GM23248 (cell line): ENCODE results near the gene TAPBP. TPM values are rescaled to one million over a fixed set of nuclear protein-coding genes. Genes with fewer than 3 reads are reported as not detected.
"Not testable (repeated sequence)": the region's sequence is repeated elsewhere in the genome, so short reads cannot be mapped to it uniquely, and the experiment has no call there.

Experiments
- DNase-seq: peaks from one replicate; pipeline ENCODE4 v3.0.0-alpha.2; 2015
- H2AFZ ChIP-seq: fragments of 200-600 bp; sonication (generic); 2 replicates; pipeline ENCODE4 v1.6.1; 2016; ENCODE audit warnings: antibody characterized with exemption
- H3F3A ChIP-seq: fragments of 200-600 bp; sonication (generic); 2 replicates; pipeline ENCODE4 v1.6.1; 2016; ENCODE audit warnings: mild to moderate bottlenecking, antibody characterized with exemption, mixed run types; ENCODE audit not compliant: insufficient read depth
- H3K27ac ChIP-seq: fragments of 200-600 bp; sonication (generic); 2 replicates; pipeline ENCODE4 v1.5.1; 2016; ENCODE audit warnings: mild to moderate bottlenecking
- H3K27me3 ChIP-seq: fragments of 200-600 bp; sonication (generic); replicated peaks from 2 replicates; pipeline ENCODE4 v1.6.1; 2016; ENCODE audit warnings: mild to moderate bottlenecking; ENCODE audit not compliant: insufficient read depth
- H3K36me3 ChIP-seq: fragments of 200-600 bp; sonication (generic); 2 replicates; pipeline ENCODE4 v1.6.1; 2016; ENCODE audit warnings: low read depth, mild to moderate bottlenecking
- H3K4me1 ChIP-seq: fragments of 200-600 bp; sonication (generic); 2 replicates; pipeline ENCODE4 v1.6.1; 2016; ENCODE audit warnings: mild to moderate bottlenecking; ENCODE audit not compliant: insufficient read depth
- H3K4me2 ChIP-seq: fragments of 200-600 bp; sonication (generic); one replicate; pipeline ENCODE4 v1.6.1; 2016; ENCODE audit warnings: mild to moderate bottlenecking; ENCODE audit not compliant: unreplicated experiment
- H3K4me3 ChIP-seq: fragments of 200-600 bp; sonication (generic); 2 replicates; pipeline ENCODE4 v1.5.1; 2016; ENCODE audit warnings: mild to moderate bottlenecking
- H3K79me2 ChIP-seq: fragments of 200-600 bp; sonication (generic); 2 replicates; pipeline ENCODE4 v1.6.1; 2016; ENCODE audit warnings: mild to moderate bottlenecking; ENCODE audit not compliant: insufficient read depth
- H3K9ac ChIP-seq: fragments of 200-600 bp; sonication (generic); 2 replicates; pipeline ENCODE4 v1.6.1; 2016; ENCODE audit warnings: mild to moderate bottlenecking
- H3K9me2 ChIP-seq: fragments of 200-600 bp; sonication (generic); 2 replicates; pipeline ENCODE4 v1.6.1; 2016; ENCODE audit warnings: mixed run types, mild to moderate bottlenecking, moderate library complexity; ENCODE audit not compliant: insufficient read depth
- H3K9me3 ChIP-seq: fragments of 200-600 bp; sonication (generic); one replicate; pipeline ENCODE4 v1.6.1; 2017; ENCODE audit warnings: low read depth
- H4K20me1 ChIP-seq: fragments of 200-600 bp; sonication (generic); 2 replicates; pipeline ENCODE4 v1.6.0; 2016; ENCODE audit not compliant: insufficient read depth
- EZH2 ChIP-seq: fragments of 200-600 bp; sonication (generic); IDR thresholded peaks from 2 replicates; pipeline ENCODE4 v1.6.1; 2018; ENCODE audit warnings: antibody characterized with exemption, mild to moderate bottlenecking; ENCODE audit not compliant: insufficient read depth, poor library complexity, severe bottlenecking
- EZH2phosphoT487 ChIP-seq: fragments of 200-600 bp; sonication (generic); IDR thresholded peaks from 2 replicates; pipeline ENCODE4 v1.6.1; 2018; ENCODE audit warnings: antibody characterized with exemption, moderate library complexity, mild to moderate bottlenecking, low read depth; ENCODE audit not compliant: insufficient read depth
- WGBS, 2 experiments: methylation state at CpG; one replicate each; pipeline ENCODE4 v1.1.6; 2015 to 2017; ENCODE audit warnings: low lambda C conversion rate in 2 of 2, low coverage in 1 of 2; ENCODE audit errors: missing lambda C conversion rate in 2 of 2; 5-methylcytosine and 5-hydroxymethylcytosine counted together
- in situ Hi-C: fragments of 300-500 bp; cut with MboI; formaldehyde crosslinking; loops from 2 replicates; pipeline ENCODE4 v1.15.0; 2020
- polyA plus RNA-seq: library from polyadenylated mRNA; unstranded; fragments of >200 nt; fragmentation: Nextera tagmentation; extraction: Ambion mirVana; gene quantifications from 2 replicates; pipeline ENCODE4 v1.2.1, GENCODE V29; 2016
- total RNA-seq: library from RNA; depleted of rRNA; stranded (reverse); fragments of >200 nt; shearing (Covaris generic); gene quantifications from 2 replicates; pipeline ENCODE4 v1.2.3, GENCODE V29; 2014

TAPBP gene
- total and polyA plus RNA-seq, 2 experiments from 2014 or later: 68.7 to 75.8 TPM

GRCh38 chr6:33344701-33345697 is 31.1 kb upstream of the TAPBP start:
- WGBS, 2 experiments: 13 to 14% methylated on average over 22 of the region's 22 CpGs
- TF ChIP-seq EZH2phosphoT487 (no peak), EZH2 (no peak)
- no peaks in the 10 kb centered on the region for H3K36me3 ChIP-seq
- H3K27ac ChIP-seq: no peak overlapping the region
- H3K79me2 ChIP-seq: no peaks in the 10 kb centered on the region
- no peaks in the 10 kb centered on the region for H3F3A ChIP-seq
- no peaks in the 10 kb centered on the region for H3K27me3 ChIP-seq
- H3K9me3 ChIP-seq: no peaks in the 10 kb centered on the region
- peak overlapping the region; percentile 53 for H3K4me2 ChIP-seq
- no peak overlapping the region for H3K9ac ChIP-seq
- H3K4me3 ChIP-seq: 0 out of 2 replicates have a peak overlapping the region, but pooled peaks have one; percentile 2
- H3K4me1 ChIP-seq: 0 out of 2 replicates have a peak, but pooled peaks cover 8% of the 10 kb centered on the region
- in situ Hi-C loops: no loop called here
- H2AFZ ChIP-seq: 0 out of 2 replicates have a peak overlapping the region, but pooled peaks have one; percentile 2
- H4K20me1 ChIP-seq: no peaks in the 10 kb centered on the region
- H3K9me2 ChIP-seq: no peaks in the 10 kb centered on the region
- peak; percentile 77 for DNase-seq

- no peaks in the 10 kb centered on the region for H3F3A ChIP-seq
- H3K9ac ChIP-seq: no peak overlapping the region
- no peak overlapping the region for H3K4me2 ChIP-seq
- DNase-seq: no peak
- H3K27ac ChIP-seq: no peak overlapping the region
- 0 out of 2 replicates have a peak, but pooled peaks cover 8% of the 10 kb centered on the region for H3K4me1 ChIP-seq
- H2AFZ ChIP-seq: no peak overlapping the region
- in situ Hi-C loops: no loop called here
- WGBS, 2 experiments: 62 to 66% methylated on average over 6 of the region's 6 CpGs
- no peaks in the 10 kb centered on the region for H3K27me3 ChIP-seq
- H3K79me2 ChIP-seq: no peaks in the 10 kb centered on the region
- H4K20me1 ChIP-seq: no peaks in the 10 kb centered on the region
- H3K36me3 ChIP-seq: no peaks in the 10 kb centered on the region
- H3K9me2 ChIP-seq: no peaks in the 10 kb centered on the region
- TF ChIP-seq EZH2phosphoT487 (no peak), EZH2 (no peak)
- H3K9me3 ChIP-seq: no peaks in the 10 kb centered on the region
- H3K4me3 ChIP-seq: no peak overlapping the region
Observed at GRCh38 chr6:33343953-33344611, 30.2 kb upstream of the TAPBP start.

GRCh38 chr6:33343606-33343952 is 29.7 kb upstream of the TAPBP start:
- H3K27ac ChIP-seq, H3K4me2 ChIP-seq, H2AFZ ChIP-seq, DNase-seq, H4K20me1 ChIP-seq, H3K4me1 ChIP-seq, H3F3A ChIP-seq, H3K4me3 ChIP-seq, H3K79me2 ChIP-seq, H3K36me3 ChIP-seq, H3K9ac ChIP-seq, H3K9me3 ChIP-seq, H3K27me3 ChIP-seq, in situ Hi-C loops, H3K9me2 ChIP-seq: not testable (repeated sequence)
- 89 to 93% methylated on average over 7 of the region's 7 CpGs for WGBS, 2 experiments

- Histone ChIP-seq H3K4me2 (no peak overlapping the region), H3K9me2 (no peaks in the 10 kb centered on the region), H3K4me1 (no peaks in the 10 kb centered on the region), H3K4me3 (no peak overlapping the region), H4K20me1 (no peaks in the 10 kb centered on the region), H3K27ac (no peak overlapping the region), H2AFZ (no peak overlapping the region), H3K9ac (no peak overlapping the region), H3F3A (no peaks in the 10 kb centered on the region), H3K36me3 (no peaks in the 10 kb centered on the region), H3K79me2 (no peaks in the 10 kb centered on the region), H3K9me3 (no peaks in the 10 kb centered on the region), H3K27me3 (no peaks in the 10 kb centered on the region)
- in situ Hi-C loops: no loop called here
- 63 to 71% methylated on average over 6 of the region's 6 CpGs for WGBS, 2 experiments
- no peak for TF ChIP-seq EZH2phosphoT487
- TF ChIP-seq EZH2: no peak
- no peak for DNase-seq
Observed at GRCh38 chr6:33339193-33339592, 25.3 kb upstream of the TAPBP start.
